Measurements from ENCODE around the gene ISLR. TPM values are rescaled to one million over a fixed set of nuclear protein-coding genes. Genes with fewer than 3 reads are reported as not detected.

ISLR gene
- polyA plus RNA-seq, 2 of the 4 experiments (the other 2 are of a cell fraction) = 0.10 to 0.43 TPM

GRCh38 chr15:74209997-74210671, 36.6 kb downstream of the ISLR start:
- ChIA-PET CTCF (interaction anchor here (1.1 to 1.3 kb wide), 2 partner anchors 16 to 98 kb away, joined by 3 to 4 read pairs; no protein-coding TSS in a partner anchor), POLR2A (interaction anchor here (0.5 kb wide), 1 partner anchor 1204 kb away, joined by 3 read pairs; no protein-coding TSS in a partner anchor)
- no peak for DNase-seq (ENCODE audit: low read depth in 1 of 2, low spot score in 1 of 2)
- peaks cover 37% of the 10 kb centered on the region for H3K4me1 ChIP-seq
- WGBS (ENCODE audit: missing lambda C conversion rate) = 55% methylated on average over 4 of the region's 4 CpGs
- 0 out of 6 replicates have a peak, but pooled peaks of 1 of the 2 experiments have one; percentile 16 for ATAC-seq
- peak overlapping the region in 1 of 2 experiments; percentile 49; a peak in 3 of 6 replicates for H3K27ac ChIP-seq
- H3K4me2 ChIP-seq = no peak overlapping the region
- H3K4me3 ChIP-seq = no peak overlapping the region
- TF ChIP-seq ZFP36 (IDR thresholded peaks at IDR 0.05; ENCODE audit: borderline replicate concordance, partially characterized antibody) = no peak
- TF ChIP-seq MYC (IDR thresholded peaks at IDR 0.05; ENCODE audit: borderline replicate concordance, low read length) = no peak
- no peak for TF ChIP-seq RARB (CRISPR knock-in tag; IDR thresholded peaks at IDR 0.05)
- TF ChIP-seq NPAS2 (CRISPR knock-in tag; IDR thresholded peaks at IDR 0.05; ENCODE audit: borderline replicate concordance) = no peak
- no peak for TF ChIP-seq NFE2L2 (conservative IDR thresholded peaks at IDR 0.05; ENCODE audit: low read length)
- no peak for TF ChIP-seq REST (IDR thresholded peaks at IDR 0.05)
- no peak for TF ChIP-seq MAX (IDR thresholded peaks at IDR 0.05)
- no peak for TF ChIP-seq BHLHE40 (IDR thresholded peaks at IDR 0.05; ENCODE audit: low read depth, low read length)
- no peak for TF ChIP-seq ZNF302 (CRISPR knock-in tag; IDR thresholded peaks at IDR 0.05)
- TF ChIP-seq E2F6 (IDR thresholded peaks at IDR 0.05; ENCODE audit: borderline replicate concordance, low read depth) = no peak
- TF ChIP-seq HOXB5 (CRISPR knock-in tag; IDR thresholded peaks at IDR 0.05) = no peak
- TF ChIP-seq POLR2AphosphoS2 (conservative IDR thresholded peaks at IDR 0.05; ENCODE audit: low read length) = no peak
- TF ChIP-seq ELK1 (IDR thresholded peaks at IDR 0.05; ENCODE audit: low read depth, low read length) = no peak
- no peak for TF ChIP-seq JUN (IDR thresholded peaks at IDR 0.05)
- TF ChIP-seq MAFK (IDR thresholded peaks at IDR 0.05; ENCODE audit: partially characterized antibody) = no peak
- FAIRE-seq = no peak
- H3K9me3 ChIP-seq = no peaks in the 10 kb centered on the region

GRCh38 chr15:74210729-74211128, 37.2 kb downstream of the ISLR start:
- Histone ChIP-seq H3K9me3 (no peaks in the 10 kb centered on the region), H3K27ac (no peak overlapping the region), H3K4me3 (no peak overlapping the region), H3K4me1 (peaks cover 41% of the 10 kb centered on the region), H3K4me2 (no peak overlapping the region)
- FAIRE-seq = no peak
- TF ChIP-seq JUNB (IDR thresholded peaks at IDR 0.05) (no peak), MAZ (IDR thresholded peaks at IDR 0.05; ENCODE audit: borderline replicate concordance, low read depth, low read length) (no peak), JUN (IDR thresholded peaks at IDR 0.05) (no peak), SMC3 (IDR thresholded peaks at IDR 0.05) (no peak), PBX3 (IDR thresholded peaks at IDR 0.05) (no peak), BHLHE40 (IDR thresholded peaks at IDR 0.05; ENCODE audit: low read depth, low read length) (no peak), USF2 (IDR thresholded peaks at IDR 0.05) (no peak), MAX (IDR thresholded peaks at IDR 0.05) (no peak), HDAC2 (IDR thresholded peaks at IDR 0.05) (no peak), ZC3H11A (IDR thresholded peaks at IDR 0.05) (no peak), RNF2 (IDR thresholded peaks at IDR 0.05; ENCODE audit: borderline replicate concordance, low read depth) (no peak), HEYL (CRISPR knock-in tag; IDR thresholded peaks at IDR 0.05) (no peak), CTCF (IDR thresholded peaks at IDR 0.05) (no peak), ZNF302 (CRISPR knock-in tag; IDR thresholded peaks at IDR 0.05) (no peak), NPAS2 (CRISPR knock-in tag; IDR thresholded peaks at IDR 0.05; ENCODE audit: borderline replicate concordance) (no peak)
- ChIA-PET CTCF (interaction anchor here (1.1 to 1.3 kb wide), 2 partner anchors 17 to 98 kb away, joined by 3 to 4 read pairs; no protein-coding TSS in a partner anchor), POLR2A (no interaction called here)
- DNase-seq (ENCODE audit: low read depth in 1 of 2, low spot score in 1 of 2) = no peak
- no peak for ATAC-seq

All from A549 (cell line).